ENCODE data around the gene RELL2.

RELL2 gene, protein sequence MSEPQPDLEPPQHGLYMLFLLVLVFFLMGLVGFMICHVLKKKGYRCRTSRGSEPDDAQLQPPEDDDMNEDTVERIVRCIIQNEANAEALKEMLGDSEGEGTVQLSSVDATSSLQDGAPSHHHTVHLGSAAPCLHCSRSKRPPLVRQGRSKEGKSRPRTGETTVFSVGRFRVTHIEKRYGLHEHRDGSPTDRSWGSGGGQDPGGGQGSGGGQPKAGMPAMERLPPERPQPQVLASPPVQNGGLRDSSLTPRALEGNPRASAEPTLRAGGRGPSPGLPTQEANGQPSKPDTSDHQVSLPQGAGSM

DNA sequence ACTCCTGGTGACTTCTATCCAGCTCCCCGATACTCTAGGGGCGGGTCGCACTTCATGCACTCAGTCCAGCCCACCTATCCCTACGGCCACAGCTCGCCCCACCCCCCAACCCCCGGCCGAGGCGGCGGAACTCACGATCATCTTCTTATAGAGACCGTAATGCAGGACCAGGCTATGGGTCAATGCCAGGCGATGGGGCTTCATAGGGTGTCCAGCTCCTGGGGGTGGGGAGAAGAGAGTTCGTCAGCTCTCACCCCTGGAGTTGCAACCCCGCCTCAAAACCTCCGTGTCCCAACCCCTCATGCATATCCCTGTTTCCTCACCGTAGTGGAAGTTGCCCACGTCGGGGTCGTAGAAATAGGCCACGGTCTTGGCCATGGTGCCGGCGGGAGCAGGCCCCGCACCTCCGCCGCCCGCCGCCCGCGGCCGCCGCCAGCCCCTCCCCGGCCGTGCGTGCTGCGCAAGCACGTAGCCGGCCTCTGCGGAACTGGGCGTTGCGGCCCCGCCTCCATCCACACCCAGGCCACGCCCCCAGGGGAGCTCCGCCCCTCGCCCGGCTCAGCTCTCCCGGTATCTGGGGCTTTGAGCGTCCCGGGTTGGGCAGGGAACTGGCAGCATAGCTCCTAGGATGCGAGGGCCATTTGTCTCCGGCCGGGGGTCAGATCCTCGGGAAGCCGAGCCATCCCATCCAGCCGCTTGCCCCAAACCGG is at the start of gene RELL2, which contains the start of gene HDAC3:
Gene RELL2, plus strand, starts transcription at position 585 of the 710 bp plus-strand sequence. CDS start 1,229 bp downstream, outside the sequence.
Gene HDAC3, minus strand, starts transcription at position 437 of the 710 bp plus-strand sequence. Its CDS starts 59 bp downstream, at position 378.
- no peak for TF ChIP-seq CTCF (IDR thresholded peaks at IDR 0.05; ENCODE audit: low read depth, low read length, missing control alignments)
- DNase-seq (ENCODE audit: low read depth) = peak; percentile 61
- H3K4me3 ChIP-seq (ENCODE audit: low read depth, low read length) = peak within 1 kb of the TSS; percentile 98
- in situ Hi-C loops (cut with HindIII; ENCODE audit: low sequenced_read_pairs) = no loop called here

DNA sequence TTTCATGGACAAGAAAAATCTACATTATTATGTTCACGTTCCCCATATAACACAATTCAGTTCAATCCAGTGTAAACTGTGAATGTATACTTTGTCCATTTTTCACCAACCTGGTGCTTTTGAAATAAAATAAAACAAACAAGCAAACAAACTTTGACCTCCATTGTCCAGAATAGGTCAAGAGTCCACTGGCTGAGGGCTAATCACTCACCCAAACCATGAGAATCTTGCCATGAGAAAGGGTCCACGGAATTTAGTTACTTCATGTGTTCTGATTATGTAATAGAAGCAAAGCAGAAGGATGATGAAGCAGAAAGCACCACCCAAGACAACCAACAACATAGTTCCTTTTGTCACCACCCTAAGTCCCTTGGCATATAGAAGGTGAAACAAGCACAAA is 46.7 kb upstream of the RELL2 start:
- in situ Hi-C loops (cut with HindIII; ENCODE audit: low sequenced_read_pairs) = no loop called here
- no peak for TF ChIP-seq CTCF (IDR thresholded peaks at IDR 0.05; ENCODE audit: low read depth, low read length, missing control alignments)
- H3K4me3 ChIP-seq (ENCODE audit: low read depth, low read length) = no peak overlapping the region
- DNase-seq (ENCODE audit: low read depth) = no peak

DNA sequence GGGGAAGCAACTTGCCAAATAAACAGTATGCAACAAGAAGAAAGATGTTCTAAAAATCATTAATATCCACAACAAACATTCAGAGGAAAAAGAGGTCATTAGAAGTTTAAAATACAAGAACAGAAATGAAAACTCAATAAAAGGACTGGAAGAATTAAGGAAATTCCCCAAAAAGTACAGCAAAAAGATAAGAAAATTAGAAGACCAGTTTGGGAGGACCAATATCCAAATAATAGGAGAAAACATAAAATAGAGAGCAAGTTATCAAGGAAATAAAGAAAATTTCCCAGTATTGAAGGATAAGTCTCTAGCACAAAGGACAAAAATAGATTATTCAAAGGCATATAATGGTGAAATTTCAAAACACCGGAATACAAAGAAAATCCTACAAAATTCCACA is 39.9 kb upstream of the RELL2 start:
- in situ Hi-C loops (cut with HindIII; ENCODE audit: low sequenced_read_pairs) = no loop called here
- no peak for TF ChIP-seq CTCF (IDR thresholded peaks at IDR 0.05; ENCODE audit: low read depth, low read length, missing control alignments)
- no peak overlapping the region for H3K4me3 ChIP-seq (ENCODE audit: low read depth, low read length)
- DNase-seq (ENCODE audit: low read depth) = no peak

- DNase-seq (ENCODE audit: low read depth) = no peak
- in situ Hi-C loops (cut with HindIII; ENCODE audit: low sequenced_read_pairs) = no loop called here
- no peak for TF ChIP-seq CTCF (IDR thresholded peaks at IDR 0.05; ENCODE audit: low read depth, low read length, missing control alignments)
- H3K4me3 ChIP-seq (ENCODE audit: low read depth, low read length) = no peak overlapping the region
These were observed 39.4 kb upstream of the RELL2 start for GRCh38 chr5:141597394-141597793.

DNA sequence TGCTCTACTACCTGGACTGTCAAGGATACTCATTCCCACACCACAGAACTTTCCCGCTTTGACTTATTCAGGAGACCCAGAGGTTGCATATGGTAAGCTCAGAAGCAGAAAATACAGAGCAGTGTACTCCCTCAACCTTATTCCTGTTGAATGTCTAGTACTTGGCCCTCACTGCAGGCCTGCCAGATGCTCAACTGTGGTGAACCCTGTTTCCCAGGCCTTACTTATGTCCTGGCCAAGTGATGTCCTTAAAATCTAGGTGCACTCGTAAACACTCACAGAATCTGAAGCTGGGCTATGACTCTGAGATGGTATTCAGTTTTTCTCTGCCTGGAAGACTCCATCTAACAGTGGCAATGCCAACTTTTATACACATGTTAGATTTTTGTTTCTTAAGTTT is 39.0 kb upstream of the RELL2 start:
- TF ChIP-seq CTCF (IDR thresholded peaks at IDR 0.05; ENCODE audit: low read depth, low read length, missing control alignments) = no peak
- in situ Hi-C loops (cut with HindIII; ENCODE audit: low sequenced_read_pairs) = no loop called here
- no peak for DNase-seq (ENCODE audit: low read depth)
- no peak overlapping the region for H3K4me3 ChIP-seq (ENCODE audit: low read depth, low read length)

- in situ Hi-C loops (cut with HindIII; ENCODE audit: low sequenced_read_pairs) = no loop called here
- no peak for DNase-seq (ENCODE audit: low read depth)
- TF ChIP-seq CTCF (IDR thresholded peaks at IDR 0.05; ENCODE audit: low read depth, low read length, missing control alignments) = no peak
- no peak overlapping the region for H3K4me3 ChIP-seq (ENCODE audit: low read depth, low read length)
These were observed 38.1 kb upstream of the RELL2 start for GRCh38 chr5:141598391-141599345.
